Uterus (tissue), 4 donors: ENCODE data around the gene KLHL40. TPM values are rescaled to one million over a fixed set of nuclear protein-coding genes. Genes with fewer than 3 reads are reported as not detected.
"Not testable (repeated sequence)": the region's sequence is repeated elsewhere in the genome, so short reads cannot be mapped to it uniquely, and the experiment has no call there.

ENCODE experiments used
- DNase-seq, 2 donors: peaks; one replicate each; pipeline ENCODE4 v3.0.0-alpha.2; 2019 to 2020
- H3K27ac ChIP-seq, 2 donors: fragments of 200-600 bp; sonication (generic); 1 replicate in 1 of 2; 2 replicates in 1 of 2; pipeline ENCODE4 v1.5.1; 2016 to 2018
- H3K27me3 ChIP-seq, 2 donors: fragments of 200-600 bp; sonication (generic); one replicate each; pipeline ENCODE4 v1.5.1; 2018 to 2019; ENCODE audit warnings: control low read depth in 1 of 2
- H3K36me3 ChIP-seq, 2 donors: fragments of 200-600 bp; sonication (generic); one replicate each; pipeline ENCODE4 v1.5.1; 2019; ENCODE audit warnings: control low read depth in 1 of 2
- H3K4me1 ChIP-seq, 2 donors: fragments of 200-600 bp; sonication (generic); one replicate each; pipeline ENCODE4 v1.5.1; 2018 to 2019; ENCODE audit warnings: control low read depth in 1 of 2
- H3K4me3 ChIP-seq, 2 donors: fragments of 200-600 bp; sonication (generic); 1 replicate in 1 of 2; 2 replicates in 1 of 2; pipeline ENCODE4 v1.5.1; 2018 to 2019; ENCODE audit warnings: mild to moderate bottlenecking in 1 of 2
- H3K9me3 ChIP-seq, 2 donors: fragments of 200-600 bp; sonication (generic); one replicate each; pipeline ENCODE4 v1.5.1; 2019; ENCODE audit warnings: control low read depth in 1 of 2
- CTCF ChIP-seq, 4 experiments: fragments of 200-600 bp in 2 of 4; fragments of 450-650 bp in 2 of 4; sonication (generic) in 2 of 4; IDR thresholded peaks; one replicate each; pipeline ENCODE4 v1.5.1; 2016 to 2019; ENCODE audit warnings: antibody characterized with exemption in 4 of 4, mild to moderate bottlenecking in 2 of 4, moderate library complexity in 1 of 4
- POLR2A ChIP-seq, 2 donors: fragments of 450-650 bp; IDR thresholded peaks; one replicate each; pipeline ENCODE4 v1.6.1; 2016; ENCODE audit warnings: antibody characterized with exemption in 2 of 2, mild to moderate bottlenecking in 1 of 2, moderate library complexity in 1 of 2
- intact Hi-C: fragments of 100-400 bp; cut with DNase I; formaldehyde crosslinking; loops from one replicate; pipeline ENCODE4 v1.15.1; 2023; ENCODE audit warnings: low total_unique reads
- total RNA-seq, 4 donors: library from RNA; depleted of rRNA in 3 of 4; stranded (reverse); fragments of >200 nt in 3 of 4; gene quantifications; one replicate each; pipeline versions ENCODE4 v1.1.0 to v1.2.4, GENCODE V29; 2014 to 2023
- donor health status: DM: yes; HTN: yes; CAD: no.

The KLHL40 gene
- total RNA-seq, 4 donors from 2014 or later, result not detected

- Histone ChIP-seq H3K36me3 (no peaks in the 10 kb centered on the region), H3K9me3 (no peaks in the 10 kb centered on the region), H3K27me3 (no peaks in the 10 kb centered on the region), H3K4me1 (no peaks in the 10 kb centered on the region), H3K4me3 (no peak overlapping the region), H3K27ac (no peak overlapping the region)
- no peak for TF ChIP-seq POLR2A (IDR thresholded peaks at IDR 0.05)
- TF ChIP-seq CTCF (IDR thresholded peaks at IDR 0.05), result no peak
- intact Hi-C loops, result no loop called here
- DNase-seq, result no peak
Measured at GRCh38 chr3:42719002-42719401, 33.7 kb downstream of the KLHL40 start.

GRCh38 chr3:42720126-42720525 is 34.8 kb downstream of the KLHL40 start:
- no peak overlapping the region for H3K27ac ChIP-seq
- no peaks in the 10 kb centered on the region for H3K27me3 ChIP-seq
- no peak overlapping the region for H3K4me3 ChIP-seq
- no peak for TF ChIP-seq POLR2A (IDR thresholded peaks at IDR 0.05)
- no peak for TF ChIP-seq CTCF (IDR thresholded peaks at IDR 0.05)
- no peaks in the 10 kb centered on the region for H3K9me3 ChIP-seq
- DNase-seq, result no peak
- intact Hi-C loops, result no loop called here
- no peaks in the 10 kb centered on the region for H3K36me3 ChIP-seq
- H3K4me1 ChIP-seq, result no peaks in the 10 kb centered on the region

- no peaks in the 10 kb centered on the region for H3K4me1 ChIP-seq
- H3K9me3 ChIP-seq, result no peaks in the 10 kb centered on the region
- H3K27ac ChIP-seq, result no peak overlapping the region
- no peak for DNase-seq
- no peaks in the 10 kb centered on the region for H3K36me3 ChIP-seq
- intact Hi-C loops, result no loop called here
- H3K27me3 ChIP-seq, result no peaks in the 10 kb centered on the region
- no peak for TF ChIP-seq POLR2A (IDR thresholded peaks at IDR 0.05)
- TF ChIP-seq CTCF (IDR thresholded peaks at IDR 0.05), result no peak
- no peak overlapping the region for H3K4me3 ChIP-seq
Measured at GRCh38 chr3:42721690-42722089, 36.4 kb downstream of the KLHL40 start.

GRCh38 chr3:42722442-42722841 is 37.1 kb downstream of the KLHL40 start:
- H3K27me3 ChIP-seq, H3K4me3 ChIP-seq, DNase-seq, H3K9me3 ChIP-seq, H3K36me3 ChIP-seq, H3K27ac ChIP-seq, H3K4me1 ChIP-seq, intact Hi-C loops: not testable (repeated sequence)

- Histone ChIP-seq H3K36me3 (no peaks in the 10 kb centered on the region), H3K9me3 (no peaks in the 10 kb centered on the region), H3K4me3 (no peak overlapping the region), H3K4me1 (no peaks in the 10 kb centered on the region), H3K27ac (no peak overlapping the region), H3K27me3 (no peaks in the 10 kb centered on the region)
- TF ChIP-seq POLR2A (IDR thresholded peaks at IDR 0.05) (no peak), CTCF (IDR thresholded peaks at IDR 0.05) (no peak)
- intact Hi-C loops, result no loop called here
- no peak for DNase-seq
Measured at GRCh38 chr3:42723219-42723618, 37.9 kb downstream of the KLHL40 start.

GRCh38 chr3:42725454-42725853 is 40.1 kb downstream of the KLHL40 start:
- intact Hi-C loops, result no loop called here
- Histone ChIP-seq H3K4me1 (no peaks in the 10 kb centered on the region), H3K27me3 (no peaks in the 10 kb centered on the region), H3K27ac (no peak overlapping the region), H3K4me3 (no peak overlapping the region), H3K36me3 (no peaks in the 10 kb centered on the region), H3K9me3 (no peaks in the 10 kb centered on the region)
- DNase-seq, result no peak
- TF ChIP-seq POLR2A (IDR thresholded peaks at IDR 0.05) (no peak), CTCF (IDR thresholded peaks at IDR 0.05) (no peak)
